Left renal cortex interstitium (tissue), 4 donors: Measurements from ENCODE around the gene GZF1. TPM values are rescaled to one million over a fixed set of nuclear protein-coding genes. Genes with fewer than 3 reads are reported as not detected.

Source experiments
- DNase-seq, 4 donors: peaks; one replicate each; pipeline ENCODE4 v3.0.0-alpha.2; 2013; ENCODE audit warnings: low read depth in 4 of 4, low spot score in 2 of 4, missing footprints in 1 of 4
- polyA plus RNA-seq, 4 donors: library from polyadenylated mRNA; unstranded; fragments of 120-200 nt; gene quantifications; one replicate each; pipeline ENCODE4 v1.2.1, GENCODE V29; 2013; ENCODE audit not compliant: insufficient read length in 4 of 4

The GZF1 gene
- polyA plus RNA-seq, 4 donors = 15.4 to 19.2 (median 16.7) TPM

GRCh38 chr20:23404196-23404595 lies 42.2 kb downstream of the GZF1 start:
- DNase-seq = no peak

DNA sequence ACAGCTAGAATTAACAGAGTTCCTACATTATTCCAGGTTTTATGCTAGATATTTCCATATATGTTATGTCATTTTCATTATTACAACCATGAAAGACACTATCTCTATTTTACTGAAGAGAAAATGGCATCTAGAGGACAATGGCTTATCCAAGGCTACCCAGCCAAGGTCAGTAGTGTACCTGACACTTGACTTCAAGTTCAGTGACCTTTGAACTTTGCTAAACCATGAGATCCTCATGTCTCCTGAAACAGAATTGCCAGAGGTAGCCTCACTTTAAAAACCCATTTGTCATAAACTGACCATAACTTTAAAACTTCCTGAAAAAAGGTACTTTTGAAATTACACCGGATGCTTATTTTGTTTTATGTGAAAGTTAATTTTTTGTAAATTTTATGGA lies 44.9 kb downstream of the GZF1 start:
- DNase-seq = no peak

DNA sequence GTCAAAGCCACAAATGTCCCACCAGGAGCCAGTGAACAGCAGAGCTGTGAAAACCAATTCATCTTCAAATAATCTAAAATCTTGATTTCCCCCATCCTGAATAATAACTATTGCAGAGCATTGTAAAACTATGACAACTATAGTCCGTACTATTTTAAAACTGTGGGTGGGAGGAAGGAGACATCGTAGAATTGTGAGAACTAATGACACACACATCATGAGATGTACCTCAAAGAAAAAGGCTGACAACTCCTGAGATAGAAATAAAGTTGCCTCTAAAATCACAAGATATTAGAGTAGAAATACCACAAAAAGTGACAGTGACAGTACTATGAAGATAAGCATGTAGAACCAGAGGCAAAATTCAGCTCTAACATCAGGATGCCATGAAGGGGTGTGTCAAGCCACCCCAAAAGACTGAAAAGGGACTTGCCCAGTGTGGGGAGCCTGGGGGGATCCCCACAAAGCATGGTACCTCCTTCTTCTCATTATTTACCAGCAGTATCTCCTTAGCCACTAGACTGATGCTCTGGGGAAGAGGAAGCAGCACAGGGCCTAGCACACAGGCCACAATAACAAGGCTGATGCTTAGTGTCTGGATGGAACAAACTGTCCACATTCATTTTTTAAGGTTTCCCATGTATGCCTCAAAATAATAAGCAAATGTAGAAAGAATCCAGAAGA lies 45.9 kb downstream of the GZF1 start:
- DNase-seq = no peak

- no peak for DNase-seq
Measured at GRCh38 chr20:23408957-23409356, 47.0 kb downstream of the GZF1 start.

GRCh38 chr20:23409800-23410199 lies 47.8 kb downstream of the GZF1 start:
- no peak for DNase-seq

DNA sequence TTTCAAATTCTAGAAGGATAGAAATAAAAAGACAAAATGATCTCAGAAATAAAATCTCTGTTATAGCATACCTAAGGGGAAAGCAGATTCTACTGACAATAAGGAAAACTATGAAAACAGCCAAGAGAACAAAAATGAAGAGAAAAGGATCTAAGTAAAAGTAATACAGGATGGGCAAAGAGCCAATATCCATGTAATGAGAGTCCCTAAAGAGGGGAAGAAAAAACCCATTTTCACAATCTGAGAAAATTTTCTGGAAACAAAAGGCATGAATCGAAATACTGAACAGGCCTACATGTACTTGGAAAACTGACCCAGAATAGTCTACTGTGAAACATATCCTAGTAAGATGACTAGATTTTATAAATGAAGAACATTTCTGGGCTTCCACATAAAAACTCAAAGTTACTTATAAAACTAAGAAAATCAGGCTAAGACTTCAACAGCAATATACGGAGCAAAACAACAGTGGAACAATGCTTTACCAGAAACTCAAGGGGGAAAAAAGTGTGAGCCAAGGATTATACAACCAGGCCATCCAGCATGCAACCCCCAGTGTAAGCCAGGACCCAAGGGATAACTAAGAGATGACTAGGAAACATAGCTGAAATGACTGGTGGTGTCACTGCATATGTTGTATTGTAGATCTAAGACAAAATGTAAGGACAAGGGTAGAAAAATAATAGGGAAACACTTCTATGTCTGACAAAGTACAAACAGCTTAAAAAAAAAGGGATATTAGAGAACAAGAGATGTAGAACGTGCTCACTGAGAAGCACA lies 49.1 kb downstream of the GZF1 start:
- DNase-seq = no peak

- DNase-seq = no peak
Measured at GRCh38 chr20:23412026-23412425, 50.0 kb downstream of the GZF1 start.

GRCh38 chr20:23413862-23414422 lies 52.0 kb downstream of the GZF1 start:
- no peak for DNase-seq

GRCh38 chr20:23414526-23415188 lies 52.7 kb downstream of the GZF1 start:
- no peak for DNase-seq

DNA sequence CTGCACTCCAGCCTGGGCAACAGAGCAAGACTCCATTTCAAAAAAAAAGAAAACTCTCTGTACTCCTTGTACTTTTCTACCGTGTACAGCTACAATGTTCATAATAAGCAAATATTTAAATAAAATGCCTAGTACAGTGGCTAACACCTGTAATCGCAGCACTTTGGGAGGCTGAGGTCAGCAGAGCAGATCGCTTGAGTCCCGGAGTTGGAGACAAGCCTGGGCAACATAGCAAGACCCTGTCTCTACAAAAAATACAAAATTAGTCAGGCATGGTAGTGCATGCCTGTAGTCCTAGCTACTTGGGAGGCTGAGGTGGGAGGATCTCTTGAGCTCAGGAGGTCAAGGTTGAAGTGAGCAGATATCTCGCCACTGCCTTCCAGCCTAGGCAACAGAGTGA lies 53.6 kb downstream of the GZF1 start:
- DNase-seq = no peak

DNA sequence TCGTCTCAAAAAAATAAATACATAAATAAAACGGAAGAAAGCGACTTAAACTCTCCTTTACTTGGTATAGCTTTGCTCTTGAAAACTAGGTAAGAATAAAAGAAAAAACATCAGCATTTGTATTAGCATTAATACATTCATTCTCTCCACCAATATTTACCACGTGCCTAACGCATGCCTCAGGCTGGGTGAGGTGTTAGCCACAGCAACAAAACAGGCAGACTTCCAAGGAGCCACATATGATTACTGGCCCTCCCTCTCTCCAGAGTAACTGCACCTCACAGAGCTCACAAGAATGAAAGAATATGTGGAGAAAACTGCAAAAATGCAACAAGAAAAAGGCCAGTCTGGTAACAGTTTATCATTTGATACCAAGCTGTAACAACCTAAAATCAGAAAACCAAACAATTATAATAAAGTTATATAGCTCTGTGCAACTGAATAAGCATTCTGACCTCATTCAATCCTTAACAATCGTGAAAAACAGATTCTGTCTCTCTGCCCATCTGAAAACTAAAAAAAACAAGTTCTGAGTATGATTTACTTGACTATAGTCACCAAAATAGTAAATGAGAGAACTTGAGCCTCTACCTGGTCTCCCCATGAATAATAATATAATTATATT lies 54.1 kb downstream of the GZF1 start:
- DNase-seq = no peak

- DNase-seq = no peak
Measured at GRCh38 chr20:23417861-23418260, 55.9 kb downstream of the GZF1 start.

DNA sequence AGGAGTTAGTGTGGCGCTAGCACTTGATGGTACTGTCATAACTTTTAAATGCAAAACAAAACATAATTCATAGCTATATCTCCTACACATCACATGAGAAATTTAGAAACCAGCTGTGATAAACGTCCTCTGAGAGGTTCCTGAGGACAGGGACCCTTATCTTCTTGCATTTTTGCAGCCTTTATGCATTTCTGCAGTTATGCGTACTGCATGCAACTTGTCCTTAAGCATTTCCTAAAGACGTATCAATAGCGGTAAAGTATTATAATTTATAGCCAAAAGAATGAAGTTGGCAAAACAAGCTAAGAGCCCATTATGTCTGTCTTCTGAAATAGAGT lies 57.6 kb downstream of the GZF1 start:
- no peak for DNase-seq

- DNase-seq = peak in 2 of 4 donors; percentile 9 to 12
Measured at GRCh38 chr20:23419995-23420901, 58.3 kb downstream of the GZF1 start.

GRCh38 chr20:23420943-23421931 lies 59.3 kb downstream of the GZF1 start, which contains the start of gene NAPB:
Gene NAPB (minus strand): TSS chr20:23421488. CDS start chr20:23421402, 86 bp downstream.
- peak; percentile 52 to 91 (median 73) for DNase-seq
